ENCODE measurements around the gene CCDC136. TPM values are rescaled to one million over a fixed set of nuclear protein-coding genes. Genes with fewer than 3 reads are reported as not detected.

CCDC136 gene
- total and polyA plus RNA-seq, 2 experiments from 2014 or later = 27.1 to 55.7 TPM

Small RNAs within 50 kb of the gene (small RNA-seq; reads per million reads assigned to genes)
- gene RN7SL81P (ENCODE audit: low replicate concordance) = not detected

Other genes with a start within 250 kb of the CCDC136 start
- 0.12 TPM in 1 of 2 replicates, not detected in the other for gene GARIN1A, start 119.7 kb upstream of the CCDC136 start, total RNA-seq (2014; rRNA removed; shearing (Covaris generic))
- gene GARIN1A, start 119.7 kb upstream of the CCDC136 start, polyA plus RNA-seq (2016; fragmentation: Nextera tagmentation; extraction: Ambion mirVana) = 0.10 TPM in 1 of 2 replicates, not detected in the other
- 179 and 180 TPM in 2 replicates for gene CALU, start 52.6 kb upstream of the CCDC136 start, total RNA-seq (2014; rRNA removed; shearing (Covaris generic))
- gene CALU, start 52.6 kb upstream of the CCDC136 start, polyA plus RNA-seq (2016; fragmentation: Nextera tagmentation; extraction: Ambion mirVana) = 113 and 136 TPM in 2 replicates
- not detected in 2 replicates for gene OPN1SW, start 16.2 kb upstream of the CCDC136 start, total RNA-seq (2014; rRNA removed; shearing (Covaris generic))
- gene OPN1SW, start 16.2 kb upstream of the CCDC136 start, polyA plus RNA-seq (2016; fragmentation: Nextera tagmentation; extraction: Ambion mirVana) = 0.50 and 0.80 TPM in 2 replicates
- 9.4 and 11.8 TPM in 2 replicates for gene FLNC, start 38.4 kb downstream of the CCDC136 start, total RNA-seq (2014; rRNA removed; shearing (Covaris generic))
- 0.64 and 0.65 TPM in 2 replicates for gene FLNC, start 38.4 kb downstream of the CCDC136 start, polyA plus RNA-seq (2016; fragmentation: Nextera tagmentation; extraction: Ambion mirVana)
- 60.2 and 66.5 TPM in 2 replicates for gene ATP6V1F, start 70.9 kb downstream of the CCDC136 start, total RNA-seq (2014; rRNA removed; shearing (Covaris generic))
- gene ATP6V1F, start 70.9 kb downstream of the CCDC136 start, polyA plus RNA-seq (2016; fragmentation: Nextera tagmentation; extraction: Ambion mirVana) = 271 and 294 TPM in 2 replicates
- gene KCP, start 118.7 kb downstream of the CCDC136 start, total RNA-seq (2014; rRNA removed; shearing (Covaris generic)) = 0.76 and 1.3 TPM in 2 replicates
- 0.99 and 1.1 TPM in 2 replicates for gene KCP, start 118.7 kb downstream of the CCDC136 start, polyA plus RNA-seq (2016; fragmentation: Nextera tagmentation; extraction: Ambion mirVana)
- 1.1 and 3.7 TPM in 2 replicates for gene IRF5, start 146.0 kb downstream of the CCDC136 start, total RNA-seq (2014; rRNA removed; shearing (Covaris generic))
- 0.37 and 1.9 TPM in 2 replicates for gene IRF5, start 146.0 kb downstream of the CCDC136 start, polyA plus RNA-seq (2016; fragmentation: Nextera tagmentation; extraction: Ambion mirVana)

Measured in GM23338 (cell line).